ENCODE measurements around the gene KCTD8. TPM values are rescaled to one million over a fixed set of nuclear protein-coding genes. Genes with fewer than 3 reads are reported as not detected.
A peak's percentile ranks its signal among the peaks of the same experiment; 100 is the strongest.

Gene KCTD8
- total RNA-seq, 1 experiment from 2014 or later, result 1.1 TPM

GRCh38 chr4:44342800-44343199, 105.8 kb downstream of the KCTD8 start:
- Mint-ChIP-seq H3K4me1 (peaks cover 6 to 10% of the 10 kb centered on the region in 2 experiments), H3K36me3 (ENCODE audit: insufficient read depth in 1 of 3, low read depth in 3 of 3) (peaks cover 0 to 2% (median 0%) of the 10 kb centered on the region in 3 experiments; a peak in 1 of 7 replicates), H3K9me3 (no peaks in the 10 kb centered on the region; a peak in 1 of 5 replicates), H3K27me3 (ENCODE audit: low read depth) (no peaks in the 10 kb centered on the region), H3K27ac (peak overlapping the region in 1 of 3 experiments; percentile 17; a peak in 2 of 7 replicates), H3K4me3 (no peak overlapping the region)
- Histone ChIP-seq H3T11ph (ENCODE audit: low read length) (no peak overlapping the region), H2BK5ac (ENCODE audit: insufficient read length, low read length) (no peak overlapping the region), H3K9ac (ENCODE audit: extremely low read depth, insufficient read length, low read length) (no peak overlapping the region), H2BK15ac (ENCODE audit: low read depth, low read length) (no peak overlapping the region), H4K5ac (ENCODE audit: insufficient read length, low read depth, low read length) (no peak overlapping the region), H2AFZ (ENCODE audit: low read length) (no peak overlapping the region), H3K18ac (ENCODE audit: insufficient read length, low read depth, low read length) (no peak overlapping the region), H3K27ac (ENCODE audit: insufficient read length, low read depth, low read length) (no peak overlapping the region), H3K4ac (ENCODE audit: low read depth, low read length) (no peak overlapping the region), H3K4me2 (ENCODE audit: insufficient read depth, insufficient read length, low read length) (no peak overlapping the region), H3K56ac (ENCODE audit: insufficient read length, low read depth, low read length) (no peak overlapping the region), H3K4me1 (ENCODE audit: insufficient read depth, low read length) (no peaks in the 10 kb centered on the region), H3K23ac (ENCODE audit: insufficient read length, low read depth, low read length) (no peak overlapping the region), H4K91ac (ENCODE audit: insufficient read length, low read depth, low read length) (no peak overlapping the region), H2BK12ac (ENCODE audit: insufficient read length, low read depth, low read length) (no peak overlapping the region), H3K14ac (ENCODE audit: insufficient read depth, low read length) (no peak overlapping the region), H2BK120ac (ENCODE audit: low read depth, low read length, poor library complexity, severe bottlenecking) (no peak overlapping the region), H3K27me3 (ENCODE audit: insufficient read depth, low read length) (no peaks in the 10 kb centered on the region), H3K23me2 (ENCODE audit: insufficient read length, low read depth, low read length, poor library complexity, severe bottlenecking) (no peaks in the 10 kb centered on the region), H3K79me1 (ENCODE audit: insufficient read depth, low read depth, low read length, poor library complexity, severe bottlenecking) (no peaks in the 10 kb centered on the region), H3K79me2 (ENCODE audit: insufficient read depth, low read length) (no peaks in the 10 kb centered on the region), H4K8ac (replicated peaks; ENCODE audit: insufficient read length, low read depth, low read length) (no peak overlapping the region), H3K9me3 (ENCODE audit: control insufficient read depth, low read depth, low read length) (no peaks in the 10 kb centered on the region), H2BK20ac (ENCODE audit: low read depth, low read length, poor library complexity, severe bottlenecking) (no peak overlapping the region), H4K20me1 (ENCODE audit: control insufficient read depth, insufficient read depth, insufficient read length) (no peaks in the 10 kb centered on the region), H2AK5ac (ENCODE audit: insufficient read length, low read length) (no peak overlapping the region)
- WGBS (ENCODE audit: extremely low coverage, insufficient read length, low lambda C conversion rate), result no CpG with 5 or more reads among the region's 1 CpG
- TF ChIP-seq CTCF (conservative IDR thresholded peaks at IDR 0.05), result no peak
- no peak for DNase-seq

All from H9 (cell line).